ENCODE data around the gene MEAK7.

Gene MEAK7

DNA sequence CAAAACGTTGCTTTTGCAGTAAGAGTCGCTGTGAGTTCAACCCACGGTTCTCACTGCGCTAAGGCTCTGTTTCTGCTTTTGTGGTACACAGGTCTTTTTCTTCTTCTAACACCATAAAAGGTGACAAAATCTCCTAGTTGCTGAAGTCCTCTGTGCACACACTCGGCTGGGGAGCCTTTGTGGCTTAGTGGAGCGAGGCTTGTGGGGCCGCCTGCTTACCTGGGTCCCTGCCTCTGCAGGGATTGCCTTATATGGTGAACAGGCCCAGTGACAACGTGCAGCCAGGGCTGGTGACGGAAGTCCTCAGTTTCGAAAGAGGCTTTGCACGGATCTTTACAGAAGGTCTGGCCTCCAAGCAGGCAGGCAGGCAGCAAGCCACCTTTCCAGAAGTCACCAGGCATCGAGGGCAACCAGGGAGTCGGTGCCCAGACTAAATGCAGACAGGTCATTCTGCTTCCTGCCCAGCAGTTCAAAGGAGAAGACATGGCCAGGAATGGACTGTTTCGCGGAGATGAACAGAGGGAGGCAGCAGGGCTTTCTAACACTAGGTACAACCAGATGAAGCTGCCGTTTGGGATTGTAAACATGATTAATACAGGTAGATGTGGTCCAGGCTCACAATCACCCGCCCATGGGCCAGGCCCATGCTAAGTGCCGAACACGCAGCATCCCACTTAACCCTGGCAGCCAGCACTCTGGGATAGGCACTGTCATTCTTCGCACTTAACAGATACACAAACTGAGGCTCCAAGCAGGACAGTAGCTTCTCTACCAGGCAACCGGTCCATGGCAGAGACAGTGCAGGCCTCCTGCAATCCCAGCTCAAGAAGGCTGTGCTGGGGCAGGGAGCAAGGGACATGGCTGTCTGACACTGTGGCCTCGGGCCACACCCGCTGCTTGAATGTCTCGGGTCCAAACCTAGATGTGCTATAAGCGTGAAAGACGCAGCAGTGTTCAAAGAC, 10.7 kb upstream of the MEAK7 start:
- TF ChIP-seq, protein P1, sequence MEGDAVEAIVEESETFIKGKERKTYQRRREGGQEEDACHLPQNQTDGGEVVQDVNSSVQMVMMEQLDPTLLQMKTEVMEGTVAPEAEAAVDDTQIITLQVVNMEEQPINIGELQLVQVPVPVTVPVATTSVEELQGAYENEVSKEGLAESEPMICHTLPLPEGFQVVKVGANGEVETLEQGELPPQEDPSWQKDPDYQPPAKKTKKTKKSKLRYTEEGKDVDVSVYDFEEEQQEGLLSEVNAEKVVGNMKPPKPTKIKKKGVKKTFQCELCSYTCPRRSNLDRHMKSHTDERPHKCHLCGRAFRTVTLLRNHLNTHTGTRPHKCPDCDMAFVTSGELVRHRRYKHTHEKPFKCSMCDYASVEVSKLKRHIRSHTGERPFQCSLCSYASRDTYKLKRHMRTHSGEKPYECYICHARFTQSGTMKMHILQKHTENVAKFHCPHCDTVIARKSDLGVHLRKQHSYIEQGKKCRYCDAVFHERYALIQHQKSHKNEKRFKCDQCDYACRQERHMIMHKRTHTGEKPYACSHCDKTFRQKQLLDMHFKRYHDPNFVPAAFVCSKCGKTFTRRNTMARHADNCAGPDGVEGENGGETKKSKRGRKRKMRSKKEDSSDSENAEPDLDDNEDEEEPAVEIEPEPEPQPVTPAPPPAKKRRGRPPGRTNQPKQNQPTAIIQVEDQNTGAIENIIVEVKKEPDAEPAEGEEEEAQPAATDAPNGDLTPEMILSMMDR (conservative IDR thresholded peaks at IDR 0.05; ENCODE audit: low read length): no peak
- H3K4me3 ChIP-seq (ENCODE audit: low read length): no peak overlapping the region
- no peak for DNase-seq (ENCODE audit: low read depth)

DNA sequence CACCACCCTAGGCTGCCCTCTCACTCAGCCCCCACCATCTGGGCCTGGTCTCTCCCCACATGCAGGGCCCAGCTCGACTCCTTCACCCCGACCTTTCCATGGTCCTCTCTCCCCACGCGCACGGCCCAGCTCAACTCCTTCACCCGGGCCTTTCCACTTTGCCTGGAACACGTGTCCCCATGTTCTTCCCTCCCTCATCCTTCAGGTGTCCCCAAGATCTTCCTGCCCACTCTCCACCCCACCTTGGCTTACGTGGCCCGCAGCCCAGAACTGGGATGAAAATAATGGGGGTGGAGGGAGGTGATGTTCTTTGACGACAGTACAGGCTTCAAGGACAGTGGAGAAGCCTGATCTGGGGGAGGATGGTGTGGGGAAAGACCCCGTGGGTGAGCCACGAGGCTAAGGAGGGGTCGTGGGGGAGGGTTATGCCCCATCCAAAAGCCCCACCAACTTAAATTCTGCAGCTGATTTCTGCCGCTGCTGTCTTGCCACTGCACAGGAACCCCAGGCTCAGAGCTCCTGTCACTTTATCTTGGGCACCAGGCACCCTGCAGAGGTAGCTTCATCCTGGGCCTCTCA, 9.9 kb upstream of the MEAK7 start:
- TF ChIP-seq, protein P1 (conservative IDR thresholded peaks at IDR 0.05; ENCODE audit: low read length): no peak
- DNase-seq (ENCODE audit: low read depth): no peak
- H3K4me3 ChIP-seq (ENCODE audit: low read length): no peak overlapping the region

DNA sequence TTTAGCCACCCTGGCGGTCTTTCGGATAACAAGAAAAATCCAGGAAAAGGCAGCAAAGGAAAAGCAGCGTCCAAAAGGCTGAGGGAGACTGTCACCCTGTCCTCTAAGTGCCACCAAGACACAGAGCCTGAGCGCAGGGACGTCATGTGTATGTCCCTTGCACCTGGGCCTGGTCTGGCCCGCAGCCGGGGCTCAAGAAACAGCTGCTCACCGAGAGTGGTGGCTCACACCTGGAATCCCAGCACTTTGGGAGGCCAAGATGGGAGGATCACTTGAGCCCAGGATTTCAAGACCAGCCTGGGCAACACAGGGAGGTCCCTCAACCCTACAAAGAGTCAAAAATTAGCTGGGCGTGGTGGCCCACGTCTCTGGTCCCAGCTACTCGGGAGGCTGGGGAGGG, 9.2 kb upstream of the MEAK7 start:
- H3K4me3 ChIP-seq (ENCODE audit: low read length): no peak overlapping the region
- no peak for DNase-seq (ENCODE audit: low read depth)
- TF ChIP-seq, protein P1 (conservative IDR thresholded peaks at IDR 0.05; ENCODE audit: low read length): no peak

DNA sequence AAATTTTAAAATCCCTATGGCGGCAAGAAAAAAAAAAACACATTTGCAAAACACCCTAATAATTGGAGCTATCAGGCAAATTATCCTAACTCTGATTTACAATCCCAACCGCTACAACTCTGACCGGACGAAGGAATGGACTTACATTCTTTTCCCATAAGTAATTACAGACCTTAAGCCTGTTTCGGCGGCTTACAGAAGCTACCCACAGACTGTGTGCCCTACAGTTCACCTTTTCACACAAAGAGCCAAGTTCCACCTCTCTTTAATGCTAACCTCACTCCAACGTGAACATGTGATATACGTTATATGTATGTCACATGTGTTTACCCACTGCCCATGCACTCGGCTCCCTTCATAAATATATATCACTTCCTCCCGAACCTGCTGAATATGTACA, 8.7 kb upstream of the MEAK7 start:
- DNase-seq (ENCODE audit: low read depth): peak; percentile 78
- no peak overlapping the region for H3K4me3 ChIP-seq (ENCODE audit: low read length)
- TF ChIP-seq, protein P1 (conservative IDR thresholded peaks at IDR 0.05; ENCODE audit: low read length): no peak

DNA sequence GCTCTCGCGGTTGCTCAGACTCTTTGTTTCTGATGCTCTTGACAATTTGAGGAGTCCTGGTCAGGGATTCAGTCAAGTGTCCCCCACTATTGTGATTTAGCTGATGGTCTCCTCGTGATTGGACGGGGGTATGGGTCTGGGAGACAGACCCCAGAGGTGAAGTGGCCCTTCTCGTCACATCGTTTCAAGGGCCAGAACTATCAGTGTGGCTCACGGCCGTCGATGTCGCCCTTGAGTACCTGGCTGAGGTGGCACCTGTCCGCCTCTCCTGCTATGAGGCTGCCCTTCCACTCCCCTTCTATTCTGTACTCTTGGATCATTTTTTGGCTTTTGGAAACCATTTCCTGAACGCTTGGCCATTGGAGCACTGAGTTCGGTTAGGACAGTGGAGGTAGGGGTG, 7.4 kb upstream of the MEAK7 start:
- TF ChIP-seq, protein P1 (conservative IDR thresholded peaks at IDR 0.05; ENCODE audit: low read length): no peak
- no peak overlapping the region for H3K4me3 ChIP-seq (ENCODE audit: low read length)
- DNase-seq (ENCODE audit: low read depth): no peak

DNA sequence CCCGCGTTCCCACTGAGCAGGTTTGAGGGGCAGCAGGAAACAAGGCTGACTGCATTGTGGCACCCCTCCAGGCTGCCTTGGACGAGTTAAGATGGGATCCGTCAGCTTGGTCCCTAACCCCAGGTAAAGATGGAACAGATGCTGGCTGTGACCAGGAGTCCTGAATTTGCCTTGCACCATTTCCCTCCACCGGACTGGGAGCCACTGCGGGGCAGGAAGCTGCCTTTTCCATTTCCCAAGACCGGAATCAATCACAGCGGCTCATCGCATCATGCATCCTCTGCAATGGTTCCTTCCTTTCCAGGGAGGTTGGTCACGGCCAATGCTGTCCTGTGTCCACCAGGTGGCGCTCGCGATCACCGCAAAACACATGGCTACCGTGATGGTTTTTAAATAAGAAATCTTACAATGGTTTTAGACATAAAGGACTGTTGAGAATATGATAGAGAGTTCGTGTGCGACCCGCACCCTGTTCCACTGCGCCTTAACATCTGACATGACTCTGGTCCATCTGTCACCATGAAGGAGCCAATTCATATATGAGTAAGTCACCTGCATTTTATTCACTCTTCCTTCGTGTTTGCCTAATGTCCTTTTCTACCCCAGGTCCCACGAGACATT, 6.8 kb upstream of the MEAK7 start:
- TF ChIP-seq, protein P1 (conservative IDR thresholded peaks at IDR 0.05; ENCODE audit: low read length): peak; percentile 95
- no peak overlapping the region; the same call in 1 of the 2 replicates for H3K4me3 ChIP-seq (ENCODE audit: low read length)

More for the DNA sequence above, 6.8 kb upstream of the MEAK7 start:
- DNase-seq (ENCODE audit: low read depth): peak; percentile 85

Data from AG10803 (cell line).